ENCODE results near the gene SH3RF3.
A peak's percentile ranks its signal among the peaks of the same experiment; 100 is the strongest.

SH3RF3 gene

DNA sequence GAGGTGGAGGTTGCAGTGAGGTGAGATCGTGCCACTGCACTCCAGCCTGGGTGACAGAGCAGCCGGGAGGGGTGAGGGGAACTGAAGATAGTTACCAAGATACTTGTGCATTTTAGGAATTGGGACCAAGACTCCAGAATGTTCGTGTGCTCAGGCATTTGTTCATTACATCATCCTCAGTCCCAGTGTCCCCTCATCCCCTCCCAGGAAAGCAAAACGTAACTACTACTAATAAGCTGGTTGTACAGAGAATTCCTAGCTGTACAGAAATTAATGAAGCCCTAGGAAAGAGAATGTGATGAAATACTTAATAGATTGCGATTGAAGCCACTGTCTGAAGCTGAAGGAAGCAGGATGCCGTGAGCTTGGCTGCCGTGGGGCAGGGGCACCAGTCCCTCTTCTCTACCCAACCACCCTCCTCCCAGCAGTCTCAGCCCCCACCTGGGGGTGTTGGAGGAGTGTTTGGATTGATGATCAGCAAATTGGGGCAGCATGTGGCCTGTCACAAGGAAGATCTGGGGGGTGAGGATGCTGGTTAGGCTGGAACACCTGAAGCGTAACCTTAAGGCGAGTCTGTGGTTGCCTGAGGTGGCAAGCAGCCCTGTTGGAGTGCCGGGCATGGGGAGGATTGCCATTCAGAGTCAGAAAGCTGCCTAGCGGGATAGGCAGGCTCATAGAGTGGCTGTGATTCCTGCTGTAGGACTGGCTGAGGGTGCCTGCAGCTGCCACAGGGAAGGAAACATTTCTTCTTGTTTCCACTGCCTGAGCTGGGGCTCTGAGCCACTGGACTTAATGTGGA is 140.9 kb downstream of the SH3RF3 start:
- peak; percentile 27 for DNase-seq

DNA sequence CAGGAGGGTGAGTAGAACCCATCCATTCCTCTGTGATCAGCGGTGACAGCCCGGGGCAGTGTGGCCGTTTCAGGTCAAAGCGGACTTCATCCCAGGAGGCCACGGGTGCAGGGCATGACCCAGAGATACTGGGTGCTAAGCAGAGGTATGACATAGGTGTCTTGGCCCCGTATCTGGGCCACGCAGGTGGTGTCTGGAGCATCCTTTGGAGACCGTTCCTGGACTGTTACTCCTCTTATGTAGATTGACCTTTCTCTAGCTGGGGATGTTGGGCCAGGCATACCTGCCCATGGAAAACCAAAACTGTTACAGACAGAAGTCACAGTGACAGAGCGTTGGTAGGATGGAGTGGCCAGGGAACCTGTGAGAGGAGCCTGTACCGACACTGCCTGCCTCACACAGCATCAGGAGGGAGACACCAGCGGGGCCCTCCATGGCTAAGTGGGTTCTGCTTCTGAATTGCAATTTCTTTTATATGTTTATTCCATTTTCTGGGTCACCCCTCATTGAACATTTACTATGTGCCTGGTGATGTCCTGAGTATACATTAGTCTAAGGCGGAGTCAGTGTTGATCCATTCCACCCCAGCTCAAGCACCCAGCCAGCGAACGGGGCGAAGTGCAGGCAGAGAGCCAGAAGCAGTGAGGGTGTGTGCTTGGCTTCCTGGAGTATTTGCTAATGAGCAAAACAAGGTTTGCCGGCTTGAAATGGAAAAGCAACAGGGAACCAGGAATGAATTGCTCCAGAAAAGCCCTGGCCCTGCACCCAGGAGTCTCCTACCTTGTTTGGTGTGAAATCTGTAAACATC is 141.7 kb downstream of the SH3RF3 start:
- DNase-seq: peak; percentile 73

DNA sequence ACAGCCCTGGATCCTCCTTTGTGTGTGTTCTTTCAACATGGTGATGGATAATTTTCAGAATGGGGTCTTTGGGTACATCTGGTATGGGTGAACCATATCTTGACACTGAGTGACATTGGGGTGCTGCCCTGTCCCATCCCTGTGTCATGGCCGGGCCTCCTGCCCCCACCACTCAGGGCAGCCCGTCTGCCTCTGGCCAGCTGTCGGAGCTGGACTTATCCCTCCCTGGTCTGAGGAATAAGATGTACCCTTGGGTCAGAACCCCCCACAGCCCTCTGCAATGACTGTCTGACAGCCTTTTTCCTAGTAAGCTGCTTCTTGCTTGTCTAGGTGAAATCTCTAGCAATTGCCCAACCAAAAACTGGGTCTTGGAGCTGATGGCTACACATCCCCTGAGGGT is 142.9 kb downstream of the SH3RF3 start:
- no peak for DNase-seq

DNA sequence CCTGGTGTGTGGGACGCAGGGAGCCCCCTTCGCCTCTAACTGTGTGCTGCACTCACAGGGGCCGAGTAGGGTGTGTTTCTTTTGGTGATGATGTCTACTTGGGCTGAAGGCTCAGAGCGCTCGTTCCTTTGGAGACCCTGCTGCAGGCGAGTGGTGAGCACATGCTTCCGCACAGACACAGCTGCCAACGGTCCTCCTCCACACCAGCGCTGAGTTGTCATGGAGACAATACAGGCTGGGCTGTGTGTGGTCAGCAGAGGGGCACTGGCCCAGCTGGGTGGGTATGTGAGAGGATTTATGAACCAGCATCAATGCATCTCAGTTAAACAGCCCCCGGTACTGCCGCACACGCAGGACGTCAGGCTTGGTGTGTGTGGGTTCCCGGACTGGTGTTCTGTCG is 143.5 kb downstream of the SH3RF3 start:
- DNase-seq: no peak

DNA sequence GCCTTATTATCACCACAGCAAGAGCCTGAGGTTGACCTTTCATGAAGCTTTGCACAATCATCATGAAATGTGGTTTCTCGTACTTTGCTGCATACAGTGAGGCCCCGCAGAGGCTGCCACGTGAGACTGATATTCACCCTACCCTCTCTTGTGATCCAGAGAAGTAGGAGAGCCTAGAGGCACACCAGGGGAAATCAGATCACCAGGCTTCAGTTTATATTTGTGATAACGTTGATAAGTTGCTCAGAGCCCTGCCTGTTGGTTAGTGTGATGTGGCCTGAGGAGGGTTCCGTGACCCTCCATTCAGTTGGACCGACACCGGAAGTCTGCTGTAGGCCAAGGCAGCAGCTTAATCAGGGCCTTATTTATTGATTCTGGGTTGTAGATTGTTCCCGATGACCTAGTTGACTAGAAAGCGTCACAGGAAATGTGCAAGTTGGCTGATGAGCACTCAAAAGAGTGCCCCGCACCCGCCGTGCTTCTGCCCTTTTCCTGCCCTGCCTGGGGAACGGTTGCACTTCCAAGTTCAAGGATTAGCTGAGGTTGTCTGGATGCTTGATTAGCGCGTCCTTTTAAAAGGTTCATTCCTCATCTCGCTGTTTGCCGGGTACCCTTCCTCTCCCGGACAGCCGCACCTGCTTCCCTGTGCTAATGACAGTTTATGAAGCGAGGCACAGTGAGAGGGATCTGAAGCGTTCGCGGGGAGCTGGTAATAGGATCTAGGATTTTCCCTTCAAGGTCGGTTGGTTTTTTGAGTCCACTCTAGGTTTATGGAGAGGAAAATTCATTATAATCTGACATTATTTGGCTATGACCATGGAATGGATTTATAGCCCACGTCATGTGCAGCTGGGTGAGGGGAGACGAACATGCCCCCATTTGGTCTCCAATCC is 146.4 kb downstream of the SH3RF3 start:
- peak; percentile 86 for DNase-seq

DNA sequence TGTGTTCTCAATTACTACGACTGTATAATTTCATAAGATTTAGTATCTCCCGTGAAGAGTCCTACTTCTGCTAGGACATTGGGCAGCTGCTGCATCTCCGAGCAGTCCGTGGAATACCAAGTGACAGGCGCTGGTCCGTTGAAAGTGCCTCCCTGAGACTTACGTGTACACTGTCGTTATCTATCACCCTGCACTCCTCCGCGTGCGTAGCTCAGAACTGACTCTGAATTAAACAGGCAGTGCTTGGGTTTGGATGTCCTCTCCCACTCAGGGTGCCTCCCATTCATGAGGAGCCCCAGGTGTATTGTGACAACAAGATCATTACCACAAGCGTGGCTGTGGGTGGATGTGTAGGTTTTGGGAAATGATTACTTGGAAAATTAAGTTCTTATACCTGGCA is 148.4 kb downstream of the SH3RF3 start:
- DNase-seq: no peak

DNA sequence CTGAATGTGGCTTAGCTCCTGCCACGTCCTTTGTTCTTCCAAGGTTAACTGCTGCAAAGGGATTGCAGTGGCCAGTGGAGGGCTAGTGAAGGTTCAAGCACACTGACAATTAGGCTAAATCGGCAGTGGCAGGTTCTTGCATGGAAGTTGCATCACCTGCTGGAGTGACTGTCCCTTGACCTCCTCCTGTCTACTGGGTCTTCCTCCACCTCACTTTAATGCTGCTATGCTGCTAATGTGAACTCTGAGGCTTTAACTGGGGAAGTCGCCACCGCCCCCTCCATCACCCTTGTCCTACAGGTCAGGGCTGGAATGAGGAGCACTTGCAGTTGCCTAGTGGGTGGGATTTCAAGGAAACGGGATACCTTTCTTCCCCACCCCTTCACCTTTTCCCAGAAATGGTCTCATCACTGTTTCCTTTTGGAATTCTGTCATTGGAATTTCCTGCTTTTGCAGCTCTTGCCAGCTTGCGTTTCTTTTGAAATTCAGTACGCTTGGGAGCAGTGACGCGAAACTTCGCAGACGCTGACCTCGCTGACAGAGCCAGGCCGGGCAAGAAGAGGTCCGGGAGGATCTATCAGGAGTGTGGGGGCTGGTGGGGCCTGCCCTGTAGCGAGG is 150.3 kb downstream of the SH3RF3 start:
- DNase-seq: no peak

DNA sequence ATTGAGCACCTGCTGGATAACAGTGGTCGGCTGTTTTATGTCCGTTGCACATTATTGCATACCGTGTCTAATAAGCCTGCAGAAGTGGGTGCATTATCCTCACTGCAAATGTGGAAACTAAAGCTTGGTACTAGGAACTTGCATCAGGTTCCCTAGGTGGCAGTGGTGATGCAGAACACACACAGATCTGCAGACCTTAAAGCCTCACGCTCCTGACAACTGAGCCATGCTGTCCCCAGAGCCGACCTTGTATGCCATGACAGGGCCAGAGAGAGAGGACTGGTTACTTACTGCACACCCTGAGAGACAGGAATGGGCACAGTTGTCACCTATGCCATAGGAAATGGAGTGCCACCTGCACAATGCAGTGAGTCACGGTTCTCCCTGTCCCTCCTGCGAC is 151.8 kb downstream of the SH3RF3 start:
- no peak for DNase-seq

DNA sequence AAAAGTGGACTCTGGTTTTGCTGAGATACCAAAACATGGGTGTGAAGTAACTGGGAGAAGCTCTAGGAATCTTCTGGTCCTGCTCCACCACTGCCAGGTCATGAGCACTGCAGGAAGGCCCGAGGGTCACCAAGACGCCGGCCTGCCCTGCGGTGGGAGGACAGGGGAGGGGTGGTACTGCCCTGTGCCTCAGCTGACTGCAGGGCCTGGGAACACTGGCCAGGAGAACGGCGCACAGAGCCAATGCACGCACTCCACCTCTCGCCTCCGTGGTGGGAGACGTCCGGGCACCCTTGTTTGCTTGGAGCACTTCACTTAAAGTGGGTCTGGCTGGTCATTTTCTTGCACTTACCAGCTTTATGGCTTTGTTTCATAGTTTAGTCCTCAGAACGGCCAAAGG is 153.4 kb downstream of the SH3RF3 start:
- no peak for DNase-seq

DNA sequence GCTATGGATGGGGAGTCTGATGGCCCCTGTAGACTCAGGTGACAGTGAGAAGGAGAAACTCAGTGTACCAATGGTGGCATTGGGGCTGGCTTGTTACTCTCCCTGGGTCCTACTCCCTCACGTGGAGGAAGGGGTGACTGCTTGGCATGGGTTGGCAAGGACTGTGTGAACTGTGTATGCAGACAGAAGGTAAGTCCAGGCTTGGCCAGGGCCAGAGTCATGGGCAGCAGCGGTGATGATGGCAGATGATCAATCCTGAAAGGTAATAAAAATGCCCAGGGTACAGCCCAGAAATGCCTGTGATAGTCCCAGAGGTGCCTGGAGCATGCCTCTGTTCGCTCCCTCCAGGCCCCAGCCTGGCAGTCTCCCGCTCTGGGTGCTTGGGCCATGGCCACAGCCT is 153.9 kb downstream of the SH3RF3 start:
- no peak for DNase-seq

DNA sequence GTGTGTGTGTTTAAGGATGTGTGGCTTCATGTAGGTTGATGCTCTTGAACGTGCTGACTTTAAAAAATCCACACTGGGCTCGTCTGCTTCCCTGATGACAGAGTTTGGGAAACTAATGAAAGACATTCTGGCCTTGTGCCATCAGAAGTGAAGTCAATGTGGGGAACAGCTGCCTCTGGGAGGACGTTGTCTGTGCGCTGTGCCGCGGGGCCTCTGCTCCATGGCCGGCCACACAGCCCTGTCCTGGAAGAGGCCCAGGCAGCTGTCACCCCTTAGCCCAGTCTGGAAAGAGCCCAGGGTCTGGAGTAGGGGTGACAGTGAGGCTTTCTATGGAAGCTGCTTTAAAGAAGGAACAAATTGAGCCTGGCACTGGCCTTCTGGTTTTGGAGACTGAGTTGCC is 155.8 kb downstream of the SH3RF3 start:
- DNase-seq: peak; percentile 48

DNA sequence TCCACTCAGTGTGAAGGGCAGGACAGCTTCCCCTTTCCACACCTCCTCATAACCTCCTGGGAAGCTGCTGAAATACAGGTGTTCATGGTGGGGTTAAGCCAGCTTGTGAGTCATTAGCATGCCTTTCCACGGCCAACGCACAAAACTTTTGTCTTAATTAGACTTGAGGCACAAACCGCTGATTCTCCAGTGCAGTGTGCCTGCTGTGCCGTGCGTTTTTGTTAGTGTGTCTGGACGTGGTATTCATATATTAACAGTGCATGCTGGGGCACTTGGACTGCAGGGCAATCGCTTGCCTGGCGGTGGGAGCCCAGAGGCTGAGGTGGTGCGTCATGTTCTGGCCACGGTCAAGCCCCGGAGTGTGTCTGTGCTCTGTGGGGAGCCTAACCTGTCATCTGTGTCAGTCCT is 156.2 kb downstream of the SH3RF3 start:
- DNase-seq: no peak

DNA sequence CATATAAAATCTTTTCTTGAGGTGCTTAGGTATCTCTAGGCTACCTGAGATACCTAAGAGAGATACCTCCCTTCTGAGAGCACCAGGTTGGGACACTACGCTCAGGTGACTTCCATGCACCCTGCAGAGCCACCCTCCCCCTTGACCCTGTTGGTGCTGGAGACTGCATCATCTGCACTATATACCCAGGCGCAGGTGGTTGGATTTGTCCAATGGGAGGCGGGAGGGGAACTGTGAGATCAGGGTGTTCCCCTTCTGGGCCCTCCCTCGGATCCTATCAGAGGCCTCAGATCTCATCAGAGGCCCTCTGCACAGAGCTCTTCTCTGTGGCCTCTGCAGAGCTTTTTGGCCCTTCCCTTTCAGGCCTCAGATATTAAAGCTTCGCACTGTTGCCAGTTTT is 158.4 kb downstream of the SH3RF3 start:
- no peak for DNase-seq

DNA sequence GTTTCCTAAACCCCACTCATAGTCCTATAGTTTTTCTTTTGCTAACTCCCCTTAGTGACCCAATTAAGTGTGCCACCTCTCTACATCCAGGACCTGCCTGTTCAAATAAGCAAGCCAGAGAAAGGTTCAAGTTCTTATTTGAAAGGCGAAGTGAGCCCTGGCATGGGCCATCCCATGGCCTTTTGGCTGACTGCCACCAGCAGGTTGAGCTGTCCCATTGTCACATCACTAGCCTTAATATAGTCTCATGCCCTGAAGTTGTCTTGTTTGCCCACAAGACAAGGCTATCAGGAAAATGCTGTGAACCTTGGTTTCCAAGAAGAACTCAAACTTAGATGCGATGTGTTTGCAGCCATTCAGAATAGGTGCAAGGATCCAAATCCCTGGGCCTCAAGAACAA is 158.8 kb downstream of the SH3RF3 start:
- no peak for DNase-seq

DNA sequence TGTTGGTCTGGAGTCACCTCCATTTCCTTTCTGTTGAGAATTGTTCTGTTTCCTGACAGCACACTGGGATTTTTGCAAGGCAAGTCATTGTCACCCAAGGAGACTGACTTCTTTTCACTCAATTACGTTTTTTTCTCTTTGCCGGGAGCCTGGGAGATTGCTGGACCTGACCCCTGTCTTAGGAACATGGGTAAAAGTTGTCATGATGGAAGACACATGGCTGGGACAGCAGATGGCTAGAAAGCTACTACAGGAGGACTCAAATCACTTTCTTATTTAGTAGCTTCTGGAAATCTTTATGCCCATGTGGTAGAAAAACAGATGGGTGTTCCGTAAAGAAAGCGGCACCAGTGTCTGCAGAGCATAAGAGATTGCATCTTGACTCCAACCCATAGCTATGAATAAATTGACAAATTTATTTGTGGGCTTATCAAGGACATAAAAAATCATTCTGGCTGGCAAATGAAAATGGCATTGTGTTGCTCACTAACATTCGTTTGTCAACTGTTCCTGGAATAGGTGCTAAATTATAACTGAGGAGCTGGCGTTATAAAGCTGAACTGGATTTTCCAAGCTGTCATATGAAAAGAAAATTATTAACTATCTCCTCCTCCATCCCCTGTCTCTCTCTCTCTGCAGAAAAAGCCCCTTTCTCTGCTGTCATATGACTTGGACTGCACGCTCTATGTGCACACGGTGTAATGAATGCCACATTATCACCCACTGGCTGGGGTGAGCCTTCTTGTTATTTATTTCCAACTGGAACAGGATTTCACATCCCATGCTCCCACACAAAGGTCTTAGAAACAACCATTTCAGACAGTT is 159.8 kb downstream of the SH3RF3 start:
- DNase-seq: no peak

DNA sequence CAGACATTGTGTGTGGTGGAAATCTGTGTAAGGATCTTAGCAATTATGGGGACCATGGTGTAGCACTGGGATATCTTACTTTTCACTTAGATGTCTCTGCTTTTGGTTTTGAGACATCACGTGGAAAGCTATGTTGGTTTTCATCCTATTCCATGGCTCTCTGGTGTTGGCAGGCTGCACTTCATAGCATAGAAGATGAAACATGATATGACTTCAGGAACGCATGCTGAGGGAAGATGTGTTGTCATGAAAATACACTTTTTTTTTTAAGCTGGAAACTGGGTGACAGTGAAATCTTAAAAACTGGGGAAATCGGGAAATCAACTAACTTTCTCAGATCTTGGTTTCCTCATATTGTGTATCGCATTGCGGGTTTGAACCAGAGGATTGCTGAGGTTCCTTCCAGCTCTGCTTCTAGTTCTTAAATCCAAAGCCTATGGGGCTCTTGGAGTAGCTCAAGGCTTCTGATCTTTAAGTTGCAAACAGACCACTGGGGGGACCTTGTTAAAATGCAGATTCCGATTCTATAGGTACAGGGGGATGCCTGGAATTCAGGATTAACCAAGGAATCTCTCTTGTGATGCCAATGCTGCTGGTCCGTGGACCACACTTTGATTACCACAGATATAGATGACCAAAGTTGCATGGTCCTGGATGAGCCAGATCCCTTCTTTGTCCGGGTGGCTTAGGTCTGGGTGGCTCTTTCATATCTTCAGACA is 160.7 kb downstream of the SH3RF3 start:
- no peak for DNase-seq

DNA sequence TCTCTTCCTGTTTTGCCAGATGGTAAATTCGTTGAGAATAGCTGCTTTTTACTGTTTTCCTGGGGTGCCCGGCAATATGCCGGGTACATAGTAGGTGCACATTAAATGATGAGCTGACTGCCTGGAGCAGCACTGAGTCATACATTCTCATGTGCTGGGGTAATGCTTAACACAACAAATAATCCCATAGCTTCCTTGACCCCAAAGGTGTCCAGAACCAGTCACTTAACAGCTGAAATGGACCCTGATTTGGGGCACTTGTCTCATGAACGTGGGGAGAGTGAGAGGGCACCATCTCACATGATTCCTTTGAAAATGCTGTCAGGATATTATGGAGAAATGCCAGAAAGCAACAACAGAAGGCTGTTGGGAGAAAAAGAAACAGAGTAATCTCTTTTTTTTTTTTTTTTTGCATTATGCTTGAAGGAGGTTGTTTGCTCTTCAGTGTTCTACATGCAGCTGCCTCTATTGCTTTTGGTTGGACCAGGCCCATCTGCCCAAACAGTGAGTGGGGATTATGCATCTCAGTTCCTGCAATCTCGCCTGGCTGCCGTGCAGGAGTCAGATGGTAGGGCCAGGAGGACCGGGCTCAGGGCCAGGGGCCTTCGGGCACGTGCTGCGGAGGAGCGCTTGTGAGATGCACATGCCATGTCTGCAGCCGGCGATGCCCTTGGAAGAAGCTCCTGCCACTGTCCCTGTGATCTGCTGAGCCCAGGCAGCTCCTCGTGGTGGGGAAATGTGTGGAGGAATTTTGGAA is 162.1 kb downstream of the SH3RF3 start:
- peak; percentile 80 for DNase-seq

DNA sequence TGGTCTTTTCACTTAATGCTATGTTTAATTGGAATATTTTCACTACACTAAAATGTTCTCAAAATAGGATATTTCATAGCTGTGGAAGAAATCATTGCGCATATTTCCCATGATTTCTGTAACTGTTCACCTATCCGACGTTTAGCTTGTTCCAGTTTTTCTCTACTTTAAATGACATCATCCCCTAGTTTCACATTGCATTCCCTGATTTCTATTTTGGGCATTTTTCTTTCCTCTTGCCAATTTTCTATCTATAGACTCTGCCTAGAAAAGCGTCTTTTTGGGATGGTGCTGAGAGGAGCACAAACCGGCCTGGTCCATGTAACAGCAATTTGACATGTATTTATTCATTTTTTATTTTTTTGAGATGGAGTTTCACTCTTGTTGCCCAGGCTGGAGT is 163.4 kb downstream of the SH3RF3 start:
- DNase-seq: no peak

DNA sequence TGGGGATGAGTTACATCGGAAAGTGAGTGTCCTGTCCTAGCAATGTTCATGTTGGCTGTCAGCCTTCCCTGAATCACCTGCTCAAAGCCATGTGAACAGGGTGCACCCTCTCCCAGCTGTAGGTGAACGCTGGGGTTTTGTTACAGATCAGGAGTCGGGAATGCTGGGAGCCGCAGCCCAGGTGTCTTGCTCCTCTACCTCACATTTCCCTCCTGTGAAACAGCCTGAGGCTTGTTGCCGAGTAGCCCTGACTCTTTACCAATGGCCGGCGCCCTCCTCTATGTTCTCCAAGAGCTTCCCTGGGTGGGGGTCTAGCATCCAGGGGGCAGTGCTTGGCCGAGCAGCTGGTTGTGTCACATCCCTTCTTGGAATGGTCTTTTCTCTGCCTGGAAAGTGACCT is 164.7 kb downstream of the SH3RF3 start:
- DNase-seq: no peak

DNA sequence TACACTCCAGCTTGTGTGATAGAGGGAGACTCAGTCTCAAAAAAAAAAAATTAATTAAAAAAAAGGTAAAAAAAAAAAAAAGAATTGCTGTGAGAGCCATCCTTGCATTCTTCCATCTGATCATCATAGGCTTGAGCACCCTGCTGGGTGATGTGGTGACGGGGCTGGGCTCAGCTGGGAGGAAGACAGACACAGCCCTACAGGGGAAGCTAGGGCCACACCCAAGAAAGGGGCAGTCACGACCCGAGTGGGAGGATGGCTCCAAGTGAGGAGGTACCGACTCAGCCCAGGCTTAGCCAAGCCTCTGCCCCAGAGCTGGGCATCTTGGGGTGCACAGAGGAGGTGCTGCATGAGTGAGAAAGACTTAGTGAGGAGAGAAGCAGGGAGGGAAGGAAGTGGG is 165.5 kb downstream of the SH3RF3 start:
- DNase-seq: no peak

All from NCI-H2029 treated with DMSO at 0.1 percent for 48 hours (cell line).